ENCODE data around the gene DPP6.

The DPP6 gene

GRCh38 chr7:154532771-154533170, 480.6 kb downstream of the DPP6 start:
- DNase-seq (ENCODE audit: low read depth in 2 of 2): no peak

GRCh38 chr7:154540596-154540995, 488.4 kb downstream of the DPP6 start:
- DNase-seq (ENCODE audit: low read depth in 2 of 2): no peak

- DNase-seq (ENCODE audit: low read depth in 2 of 2): no peak
Observed at GRCh38 chr7:154541606-154542005, 489.4 kb downstream of the DPP6 start.

GRCh38 chr7:154546946-154547587, 494.9 kb downstream of the DPP6 start:
- no peak for DNase-seq (ENCODE audit: low read depth in 2 of 2)

GRCh38 chr7:154553711-154554265, 501.6 kb downstream of the DPP6 start:
- DNase-seq (ENCODE audit: low read depth in 2 of 2): no peak

GRCh38 chr7:154559454-154559853, 507.3 kb downstream of the DPP6 start:
- no peak for DNase-seq (ENCODE audit: low read depth in 2 of 2)

GRCh38 chr7:154564676-154565075, 512.5 kb downstream of the DPP6 start:
- no peak for DNase-seq (ENCODE audit: low read depth in 2 of 2)

- DNase-seq (ENCODE audit: low read depth in 2 of 2): no peak
Observed at GRCh38 chr7:154566877-154567276, 514.7 kb downstream of the DPP6 start.

GRCh38 chr7:154568346-154568745, 516.1 kb downstream of the DPP6 start:
- no peak for DNase-seq (ENCODE audit: low read depth in 2 of 2)

- no peak for DNase-seq (ENCODE audit: low read depth in 2 of 2)
Observed at GRCh38 chr7:154569916-154570315, 517.7 kb downstream of the DPP6 start.

GRCh38 chr7:154571772-154572171, 519.6 kb downstream of the DPP6 start:
- DNase-seq (ENCODE audit: low read depth in 2 of 2): no peak

GRCh38 chr7:154574235-154574634, 522.0 kb downstream of the DPP6 start:
- no peak for DNase-seq (ENCODE audit: low read depth in 2 of 2)

GRCh38 chr7:154575497-154575896, 523.3 kb downstream of the DPP6 start:
- DNase-seq (ENCODE audit: low read depth in 2 of 2): no peak

- DNase-seq (ENCODE audit: low read depth in 2 of 2): no peak
Observed at GRCh38 chr7:154576604-154577003, 524.4 kb downstream of the DPP6 start.

- DNase-seq (ENCODE audit: low read depth in 2 of 2): no peak
Observed at GRCh38 chr7:154577141-154577873, 525.1 kb downstream of the DPP6 start.

- no peak for DNase-seq (ENCODE audit: low read depth in 2 of 2)
Observed at GRCh38 chr7:154578336-154578735, 526.1 kb downstream of the DPP6 start.

- DNase-seq (ENCODE audit: low read depth in 2 of 2): no peak
Observed at GRCh38 chr7:154579711-154580110, 527.5 kb downstream of the DPP6 start.

- no peak for DNase-seq (ENCODE audit: low read depth in 2 of 2)
Observed at GRCh38 chr7:154581251-154581890, 529.2 kb downstream of the DPP6 start.

GRCh38 chr7:154583454-154583853, 531.3 kb downstream of the DPP6 start:
- no peak for DNase-seq (ENCODE audit: low read depth in 2 of 2)

GRCh38 chr7:154584352-154585252, 532.4 kb downstream of the DPP6 start:
- DNase-seq (ENCODE audit: low read depth in 2 of 2): no peak

GRCh38 chr7:154587792-154588191, 535.6 kb downstream of the DPP6 start:
- no peak for DNase-seq (ENCODE audit: low read depth in 2 of 2)

- DNase-seq (ENCODE audit: low read depth in 2 of 2): no peak
Observed at GRCh38 chr7:154591544-154591943, 539.3 kb downstream of the DPP6 start.

Data from stimulated activated CD4-positive, alpha-beta T cell treated with anti-CD3 and anti-CD28 coated beads, Interleukin-12 subunit alpha, Interleukin-12 subunit beta, amount 100 ng/mL, for 24 hours (primary cell).